SK-N-MC (cell line): ENCODE results near the gene MDP1.
"Not testable (repeated sequence)": the region's sequence is repeated elsewhere in the genome, so short reads cannot be mapped to it uniquely, and the experiment has no call there.

Source experiments
- DNase-seq: peaks from one replicate; pipeline ENCODE4 v3.0.0-alpha.2; 2011; ENCODE audit warnings: low read depth, low spot score
- H3K27ac ChIP-seq: fragments of 200-600 bp; sonication (generic); 2 replicates; pipeline ENCODE4 v1.5.1; 2016; ENCODE audit warnings: mixed run types
- H3K36me3 ChIP-seq: fragments of 200-600 bp; sonication (generic); 2 replicates; pipeline ENCODE4 v1.6.1; 2017; ENCODE audit warnings: antibody characterized with exemption, low read length, mixed read lengths; ENCODE audit not compliant: insufficient read depth
- H3K4me3 ChIP-seq: fragments of 200-600 bp; sonication (generic); 2 replicates; pipeline ENCODE4 v1.5.1; 2016
- H3K9ac ChIP-seq: fragments of 200-600 bp; sonication (generic); 2 replicates; pipeline ENCODE4 v1.8.0; 2017; ENCODE audit warnings: mixed run types, mixed read lengths; ENCODE audit not compliant: insufficient read length
- H3K9me3 ChIP-seq: fragments of 200-600 bp; sonication (generic); 2 replicates; pipeline ENCODE4 v1.6.1; 2017; ENCODE audit warnings: low read depth, mild to moderate bottlenecking, antibody characterized with exemption, low read length, moderate library complexity, mixed read lengths
- EZH2 ChIP-seq: fragments of 200-600 bp; sonication (generic); IDR thresholded peaks from one replicate; pipeline ENCODE4 v1.6.1; 2017; ENCODE audit warnings: antibody characterized with exemption
- FOXP2 ChIP-seq: optimal IDR thresholded peaks from 2 replicates; pipeline ENCODE3; 2011; ENCODE audit warnings: mild to moderate bottlenecking, moderate library complexity; ENCODE audit not compliant: insufficient read depth; ENCODE audit errors: extremely low read length, control extremely low read depth
- POLR2AphosphoS5 ChIP-seq: IDR thresholded peaks from 2 replicates; pipeline ENCODE4 v1.6.1; 2012; ENCODE audit warnings: mild to moderate bottlenecking, low read depth, low read length, borderline replicate concordance

Gene MDP1

GRCh38 chr14:24224618-24225071 lies 8.8 kb upstream of the MDP1 start:
- DNase-seq, result no peak
- no peak for TF ChIP-seq POLR2AphosphoS5
- no peak for TF ChIP-seq EZH2
- TF ChIP-seq FOXP2, result no peak
- H3K4me3 ChIP-seq, result no peak overlapping the region
- peaks cover 9% of the 10 kb centered on the region; the same call in 1 of the 2 replicates for H3K36me3 ChIP-seq
- H3K9ac ChIP-seq, result no peak overlapping the region
- H3K27ac ChIP-seq, result no peak overlapping the region
- no peaks in the 10 kb centered on the region for H3K9me3 ChIP-seq

DNA sequence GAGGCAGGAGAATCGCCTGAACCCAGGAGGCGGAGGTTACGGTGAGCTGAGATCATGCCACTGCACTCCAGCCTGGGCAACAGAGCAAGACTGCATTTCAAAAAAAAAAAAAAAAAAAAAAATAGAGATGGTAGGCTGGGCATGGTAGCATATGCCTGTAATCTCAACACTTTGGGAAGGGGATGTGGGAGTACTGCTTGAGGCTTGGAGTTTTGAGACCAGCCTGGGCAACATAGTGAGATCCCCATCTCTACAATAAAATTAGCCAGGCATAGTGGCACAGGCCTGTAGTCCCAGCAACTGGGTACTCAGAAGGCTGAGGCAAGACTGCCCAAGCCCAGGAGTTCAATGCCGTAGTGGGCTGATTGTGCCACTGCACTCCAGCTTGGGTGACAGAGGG lies 7.1 kb upstream of the MDP1 start:
- H3K36me3 ChIP-seq, H3K4me3 ChIP-seq, H3K9ac ChIP-seq, H3K27ac ChIP-seq, H3K9me3 ChIP-seq, DNase-seq: not testable (repeated sequence)

DNA sequence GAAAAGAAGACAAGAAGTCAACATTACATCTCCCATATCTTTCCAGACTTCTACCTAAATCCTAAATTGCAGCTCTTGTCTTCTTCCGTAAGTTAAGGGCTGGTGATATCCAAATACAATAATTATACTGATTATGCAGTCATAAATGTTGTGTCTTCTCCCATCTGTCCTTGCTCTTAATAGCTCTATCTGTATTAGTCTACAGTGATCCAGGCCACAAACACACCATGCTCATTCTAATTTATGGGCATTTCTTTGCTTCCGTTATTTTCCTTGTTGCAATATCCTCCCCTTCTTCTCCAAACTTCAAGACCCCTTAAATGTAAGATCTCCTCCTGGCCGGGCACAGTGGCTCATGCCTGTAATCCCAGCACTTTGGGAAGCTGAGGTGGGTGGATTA lies 3.7 kb upstream of the MDP1 start:
- H3K4me3 ChIP-seq, result no peak overlapping the region
- DNase-seq, result no peak
- no peaks in the 10 kb centered on the region for H3K9me3 ChIP-seq
- TF ChIP-seq FOXP2, result no peak
- no peak for TF ChIP-seq EZH2
- TF ChIP-seq POLR2AphosphoS5, result no peak
- H3K9ac ChIP-seq, result no peak overlapping the region
- H3K36me3 ChIP-seq, result peaks cover 4% of the 10 kb centered on the region; the same call in 1 of the 2 replicates
- H3K27ac ChIP-seq, result no peak overlapping the region

GRCh38 chr14:24219080-24219479 lies 3.2 kb upstream of the MDP1 start:
- DNase-seq, result no peak
- no peak overlapping the region for H3K27ac ChIP-seq
- TF ChIP-seq FOXP2, result no peak
- no peak for TF ChIP-seq EZH2
- no peak for TF ChIP-seq POLR2AphosphoS5
- no peak overlapping the region for H3K9ac ChIP-seq
- peaks cover 4% of the 10 kb centered on the region; the same call in 1 of the 2 replicates for H3K36me3 ChIP-seq
- H3K9me3 ChIP-seq, result no peaks in the 10 kb centered on the region
- H3K4me3 ChIP-seq, result no peak overlapping the region

DNA sequence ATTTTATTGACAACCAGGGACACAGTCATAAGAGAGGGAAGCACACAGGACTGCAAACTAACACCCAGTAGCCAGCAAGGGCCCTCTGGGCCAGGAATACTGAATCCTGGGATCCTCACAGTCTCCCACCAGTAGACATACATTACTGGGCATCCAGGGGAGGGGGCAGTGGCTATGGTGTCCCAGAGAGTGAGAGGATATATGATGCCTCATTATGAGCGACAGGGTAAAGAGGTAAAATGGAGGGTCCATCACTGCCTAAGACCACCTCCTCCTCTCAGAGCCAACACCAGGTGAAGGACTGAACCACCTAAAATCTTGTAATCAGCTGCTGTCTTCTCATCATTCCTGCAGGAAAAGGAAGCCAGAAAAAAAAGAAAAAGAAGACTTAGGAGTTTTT lies 1.0 kb upstream of the MDP1 start:
- not testable (repeated sequence) for H3K36me3 ChIP-seq, H3K4me3 ChIP-seq, H3K9ac ChIP-seq, H3K9me3 ChIP-seq, DNase-seq, H3K27ac ChIP-seq

DNA sequence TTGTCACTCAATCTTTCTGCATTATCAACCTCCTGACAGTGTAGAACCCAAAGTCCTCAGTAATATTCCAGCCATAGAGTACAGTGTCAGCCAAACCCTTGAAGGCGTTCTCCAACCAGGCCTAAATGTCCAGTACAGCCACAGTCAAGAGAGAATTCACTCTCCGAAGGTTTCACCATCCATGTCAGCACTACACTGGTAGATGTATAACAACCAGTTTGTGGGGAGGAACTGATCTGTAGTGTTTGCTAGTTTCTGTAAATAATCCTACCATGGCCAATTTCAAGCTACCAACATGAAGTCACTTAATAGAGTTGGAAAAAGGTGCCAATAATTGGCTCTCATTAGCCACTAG lies 456 bp upstream of the MDP1 start:
- H3K36me3 ChIP-seq, result peaks cover 9% of the 10 kb centered on the region; the same call in 1 of the 2 replicates
- peak overlapping the region; percentile 97 for H3K4me3 ChIP-seq
- no peaks in the 10 kb centered on the region for H3K9me3 ChIP-seq
- H3K27ac ChIP-seq, result no peak overlapping the region
- H3K9ac ChIP-seq, result no peak overlapping the region
- TF ChIP-seq EZH2 (no peak), FOXP2 (no peak), POLR2AphosphoS5 (no peak)
- DNase-seq, result no peak

GRCh38 chr14:24213866-24214662 lies 1.8 kb downstream of the MDP1 start:
- Histone ChIP-seq H3K9me3 (no peaks in the 10 kb centered on the region), H3K36me3 (peaks cover 27% of the 10 kb centered on the region; the same call in 1 of the 2 replicates), H3K27ac (peak overlapping the region; percentile 94), H3K9ac (peak overlapping the region; percentile 75), H3K4me3 (peak overlapping the region; percentile 92)
- TF ChIP-seq POLR2AphosphoS5 (no peak), FOXP2 (no peak), EZH2 (no peak)
- DNase-seq, result no peak

GRCh38 chr14:24212924-24213865 lies 2.7 kb downstream of the MDP1 start, which contains the start of gene CHMP4A:
TSS of gene CHMP4A (minus strand) at chr14:24213488. CDS start at chr14:24213439, 49 bp downstream.
- Histone ChIP-seq H3K9ac (peak within 1 kb of the TSS; percentile 93), H3K27ac (peak within 1 kb of the TSS; percentile 94), H3K36me3 (peaks cover 28% of the 10 kb centered on the region; the same call in 1 of the 2 replicates), H3K4me3 (peak within 1 kb of the TSS; percentile 92), H3K9me3 (no peaks in the 10 kb centered on the region)
- DNase-seq, result peak; percentile 86
- TF ChIP-seq POLR2AphosphoS5, result peak; percentile 91
- no peak for TF ChIP-seq FOXP2
